ENCODE data around the gene CACNA1F. TPM values are rescaled to one million over a fixed set of nuclear protein-coding genes. Genes with fewer than 3 reads are reported as not detected.

CACNA1F gene
- total RNA-seq, 1 experiment from 2014 or later = not detected

GRCh38 chrX:49278081-49278480, 44.9 kb upstream of the CACNA1F start:
- intact Hi-C loops (cut with micrococcal nuclease; ENCODE audit: unreplicated experiment) (loop anchor here (5.0 kb wide), 1 partner anchor 86 kb away; no protein-coding TSS in a partner anchor), in situ Hi-C loops (cut with HindIII; ENCODE audit: low pct_unique_long_range_greater_than_20kb, low sequenced_read_pairs) (no loop called here)
- no peak overlapping the region for H3K27ac ChIP-seq (ENCODE audit: low read length)
- H3K4me3 ChIP-seq (ENCODE audit: low read depth in 2 of 2, low read length in 2 of 2) = no peak overlapping the region
- no peak for ATAC-seq
- no TSS peak for BruUV-seq (replicated peaks)
- CTCF ChIA-PET = no interaction called here
- peaks cover under 1% of the 10 kb centered on the region; the same call in 1 of the 2 replicates for H3K4me1 ChIP-seq (ENCODE audit: control insufficient read depth, insufficient read depth, low read length)
- POLR2A ChIA-PET = no interaction called here
- H3K36me3 ChIP-seq (ENCODE audit: control insufficient read depth, insufficient read depth, low read length) = no peaks in the 10 kb centered on the region
- DNase-seq (ENCODE audit: low read depth, low spot score) = no peak
- H3K27me3 ChIP-seq (ENCODE audit: control insufficient read depth, insufficient read depth, low read length) = no peaks in the 10 kb centered on the region
- TF ChIP-seq TCF7L2 (IDR thresholded peaks at IDR 0.05; ENCODE audit: low read depth, low read length) (no peak), SIN3A (IDR thresholded peaks at IDR 0.05; ENCODE audit: borderline replicate concordance, insufficient read depth, low read depth, low read length) (no peak), REST (IDR thresholded peaks at IDR 0.05; ENCODE audit: insufficient read depth in 1 of 2, low read depth in 2 of 2, low read length in 1 of 2) (no peak), POLR2AphosphoS5 (IDR thresholded peaks at IDR 0.05; ENCODE audit: low read depth, low read length) (no peak)
- TF ChIP-seq, protein P1, sequence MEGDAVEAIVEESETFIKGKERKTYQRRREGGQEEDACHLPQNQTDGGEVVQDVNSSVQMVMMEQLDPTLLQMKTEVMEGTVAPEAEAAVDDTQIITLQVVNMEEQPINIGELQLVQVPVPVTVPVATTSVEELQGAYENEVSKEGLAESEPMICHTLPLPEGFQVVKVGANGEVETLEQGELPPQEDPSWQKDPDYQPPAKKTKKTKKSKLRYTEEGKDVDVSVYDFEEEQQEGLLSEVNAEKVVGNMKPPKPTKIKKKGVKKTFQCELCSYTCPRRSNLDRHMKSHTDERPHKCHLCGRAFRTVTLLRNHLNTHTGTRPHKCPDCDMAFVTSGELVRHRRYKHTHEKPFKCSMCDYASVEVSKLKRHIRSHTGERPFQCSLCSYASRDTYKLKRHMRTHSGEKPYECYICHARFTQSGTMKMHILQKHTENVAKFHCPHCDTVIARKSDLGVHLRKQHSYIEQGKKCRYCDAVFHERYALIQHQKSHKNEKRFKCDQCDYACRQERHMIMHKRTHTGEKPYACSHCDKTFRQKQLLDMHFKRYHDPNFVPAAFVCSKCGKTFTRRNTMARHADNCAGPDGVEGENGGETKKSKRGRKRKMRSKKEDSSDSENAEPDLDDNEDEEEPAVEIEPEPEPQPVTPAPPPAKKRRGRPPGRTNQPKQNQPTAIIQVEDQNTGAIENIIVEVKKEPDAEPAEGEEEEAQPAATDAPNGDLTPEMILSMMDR (IDR thresholded peaks at IDR 0.05) = no peak
- no peaks in the 10 kb centered on the region for H3K9me3 ChIP-seq (ENCODE audit: control insufficient read depth, insufficient read depth, low read depth, low read length)

DNA sequence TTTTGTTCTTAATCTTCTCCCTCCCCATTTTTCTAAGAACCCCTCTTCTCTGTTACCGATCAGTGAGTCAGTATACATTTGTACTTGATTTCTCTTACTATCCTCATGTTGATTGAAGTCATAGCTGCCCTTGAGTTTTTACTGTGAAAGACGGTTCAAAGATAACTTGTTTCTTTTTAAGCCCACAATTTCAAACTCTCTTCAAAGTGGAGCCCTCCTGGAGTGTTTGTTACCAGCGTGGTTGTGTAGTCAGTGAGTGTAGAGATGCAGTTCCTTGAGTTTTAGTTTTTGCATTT, 44.3 kb upstream of the CACNA1F start:
- in situ Hi-C loops (cut with HindIII; ENCODE audit: low pct_unique_long_range_greater_than_20kb, low sequenced_read_pairs) (no loop called here), intact Hi-C loops (cut with micrococcal nuclease; ENCODE audit: unreplicated experiment) (loop anchor here (5.0 kb wide), 1 partner anchor 85 kb away; no protein-coding TSS in a partner anchor)
- CTCF ChIA-PET = no interaction called here

More for the DNA sequence above, 44.3 kb upstream of the CACNA1F start:
- Histone ChIP-seq H3K36me3 (ENCODE audit: control insufficient read depth, insufficient read depth, low read length) (no peaks in the 10 kb centered on the region), H3K4me3 (ENCODE audit: low read depth in 2 of 2, low read length in 2 of 2) (no peak overlapping the region), H3K27ac (ENCODE audit: low read length) (no peak overlapping the region), H3K9me3 (ENCODE audit: control insufficient read depth, insufficient read depth, low read depth, low read length) (no peaks in the 10 kb centered on the region), H3K27me3 (ENCODE audit: control insufficient read depth, insufficient read depth, low read length) (no peaks in the 10 kb centered on the region), H3K4me1 (ENCODE audit: control insufficient read depth, insufficient read depth, low read length) (peaks cover 2% of the 10 kb centered on the region; the same call in 1 of the 2 replicates)
- BruUV-seq (replicated peaks) = no TSS peak
- POLR2A ChIA-PET = no interaction called here
- DNase-seq (ENCODE audit: low read depth, low spot score) = no peak
- no peak for ATAC-seq
- TF ChIP-seq POLR2AphosphoS5 (IDR thresholded peaks at IDR 0.05; ENCODE audit: low read depth, low read length) = no peak
- TF ChIP-seq, protein P1 (IDR thresholded peaks at IDR 0.05) = no peak
- no peak for TF ChIP-seq TCF7L2 (IDR thresholded peaks at IDR 0.05; ENCODE audit: low read depth, low read length)
- TF ChIP-seq SIN3A (IDR thresholded peaks at IDR 0.05; ENCODE audit: borderline replicate concordance, insufficient read depth, low read depth, low read length) = no peak
- TF ChIP-seq REST (IDR thresholded peaks at IDR 0.05; ENCODE audit: insufficient read depth in 1 of 2, low read depth in 2 of 2, low read length in 1 of 2) = no peak
